K562 (cell line): ENCODE results near the gene TMEM107. TPM values are rescaled to one million over a fixed set of nuclear protein-coding genes. Genes with fewer than 3 reads are reported as not detected.

Source experiments
- ARID2 ChIP-seq: fragments of 450-650 bp; IDR thresholded peaks from 2 replicates; pipeline ENCODE4 v1.6.1; 2017; ENCODE audit warnings: antibody characterized with exemption, mild to moderate bottlenecking
- CBX1 ChIP-seq: sonication (generic); IDR thresholded peaks from 2 replicates; pipeline ENCODE4 v1.6.1; 2016; ENCODE audit warnings: antibody characterized with exemption, low read depth, mild to moderate bottlenecking
- CEBPG ChIP-seq, 3 experiments: fragments of 200-800 bp in 1 of 3; sonication (Bioruptor generic) in 1 of 3; sonication (generic) in 1 of 3; formaldehyde crosslinking in 1 of 3; IDR thresholded peaks in 2 of 3; conservative IDR thresholded peaks in 1 of 3; 2 replicates each; pipeline versions ENCODE4 v1.6.1 to v1.8.0; 2016 to 2022; ENCODE audit warnings: missing compliant biosample characterization in 2 of 3, missing genetic modification characterization in 2 of 3, mild to moderate bottlenecking in 1 of 3, missing genetic modification reagents in 1 of 3
- GATAD2B ChIP-seq: fragments of 450-650 bp; IDR thresholded peaks from 2 replicates; pipeline ENCODE4 v1.6.1; 2017; ENCODE audit warnings: mild to moderate bottlenecking, borderline replicate concordance
- HBP1 ChIP-seq: fragments of 450-650 bp; formaldehyde crosslinking; IDR thresholded peaks from 2 replicates; pipeline ENCODE4 v1.4.0; 2022; ENCODE audit warnings: missing genetic modification characterization
- HCFC1 ChIP-seq: IDR thresholded peaks from 2 replicates; pipeline ENCODE4 v1.6.1; 2012; ENCODE audit warnings: low read depth, low read length, improper control_type of control experiment
- HNRNPK ChIP-seq: fragments of 200-400 bp; formaldehyde crosslinking; IDR thresholded peaks from one replicate; pipeline ENCODE4 v1.6.1; 2018; ENCODE audit warnings: mild to moderate bottlenecking, low read depth, low read length; ENCODE audit not compliant: poor library complexity, severe bottlenecking
- MAFF ChIP-seq: IDR thresholded peaks from 2 replicates; pipeline ENCODE4 v1.6.1; 2012; ENCODE audit warnings: low read length, improper control_type of control experiment
- NUFIP1 ChIP-seq: fragments of 450-650 bp; IDR thresholded peaks from 2 replicates; pipeline ENCODE4 v1.6.1; 2018; ENCODE audit not compliant: partially characterized antibody
- POLR2A ChIP-seq: fragments of 450-650 bp; conservative IDR thresholded peaks from 2 replicates; pipeline ENCODE4 v1.6.1; 2016
- PRPF4 ChIP-seq: fragments of 200-400 bp; formaldehyde crosslinking; IDR thresholded peaks from one replicate; pipeline ENCODE4 v1.6.1; 2017; ENCODE audit warnings: low read length, low read depth, mild to moderate bottlenecking; ENCODE audit not compliant: insufficient read depth, poor library complexity, severe bottlenecking
- SAFB2 ChIP-seq: fragments of 200-400 bp; formaldehyde crosslinking; IDR thresholded peaks from 2 replicates; pipeline ENCODE4 v1.6.1; 2018; ENCODE audit warnings: borderline replicate concordance, low read length, low read depth, moderate library complexity; ENCODE audit not compliant: severe bottlenecking
- SNRNP70 ChIP-seq: fragments of 200-400 bp; formaldehyde crosslinking; optimal IDR thresholded peaks from 2 replicates; pipeline ENCODE3; 2017; ENCODE audit warnings: low read depth, low read length
- TEAD1 ChIP-seq, 2 experiments: fragments of 450-650 bp in 1 of 2; sonication (generic) in 1 of 2; formaldehyde crosslinking; IDR thresholded peaks; 2 replicates each; pipeline versions ENCODE4 v1.4.0 to v1.8.0; 2020 to 2022; ENCODE audit warnings: mild to moderate bottlenecking in 2 of 2, missing genetic modification reagents in 1 of 2
- TEAD4 ChIP-seq, 2 experiments: sonication (generic) in 1 of 2; formaldehyde crosslinking in 1 of 2; IDR thresholded peaks; 2 replicates each; pipeline versions ENCODE4 v1.6.1 to v1.8.0; 2012 to 2022; ENCODE audit warnings: borderline replicate concordance in 1 of 2, inconsistent platforms in 1 of 2, low read length in 1 of 2, mild to moderate bottlenecking in 1 of 2, missing genetic modification reagents in 1 of 2
- TRIM24 ChIP-seq, 2 experiments: fragments of 450-650 bp; IDR thresholded peaks; 2 replicates each; pipeline ENCODE4 v1.6.1; 2016
- VEZF1 ChIP-seq: fragments of 200-800 bp; sonication (Bioruptor generic); IDR thresholded peaks from 2 replicates; pipeline ENCODE4 v1.6.1; 2017; ENCODE audit warnings: missing genetic modification characterization, missing compliant biosample characterization
- ZBED1 ChIP-seq: IDR thresholded peaks from 2 replicates; pipeline ENCODE4 v1.6.1; 2014
- ZC3H11A ChIP-seq: IDR thresholded peaks from 2 replicates; pipeline ENCODE4 v1.6.1; 2012; ENCODE audit warnings: low read depth, low read length, improper control_type of control experiment
- polyA plus RNA-seq, 8 experiments: library from polyadenylated mRNA; depleted of rRNA in 4 of 8; stranded (reverse) in 5 of 8; unstranded in 3 of 8; fragments of >200 nt; fragmentation: Nextera tagmentation in 2 of 8; fragmentation: Illumina TruSeq in 1 of 8; extraction: Ambion mirVana in 2 of 8; extraction: Trizol in 1 of 8; gene quantifications; 2 replicates each; pipeline versions ENCODE4 v1.2.1 to v1.2.3, GENCODE V29; 2011 to 2014; ENCODE audit warnings: inconsistent platforms in 1 of 8, missing spikeins in 1 of 8
- total RNA-seq, 7 experiments: library from RNA; depleted of rRNA in 6 of 7; stranded (reverse); fragments of >200 nt in 6 of 7; fragmentation: Illumina TruSeq in 2 of 7; extraction: Trizol in 2 of 7; gene quantifications; 2 replicates each; pipeline versions ENCODE4 v1.2.1 to v1.2.3, GENCODE V29; 2011 to 2021; ENCODE audit warnings: low replicate concordance in 1 of 7
- TF ChIP-seq, protein P1 (sequence below): fragments of 200-800 bp; sonication (Bioruptor generic); IDR thresholded peaks from 2 replicates; pipeline ENCODE4 v1.6.1; 2017; ENCODE audit warnings: missing genetic modification characterization, missing compliant biosample characterization
- TF ChIP-seq, protein P2 (sequence below): fragments of 450-650 bp; IDR thresholded peaks from 2 replicates; pipeline ENCODE4 v1.7.1; 2018; ENCODE audit warnings: mild to moderate bottlenecking, low read depth; ENCODE audit not compliant: partially characterized antibody

Gene TMEM107
- total and polyA plus RNA-seq, 9 of the 15 experiments (the other 6 are each of a cell fraction or from before 2014, with no cell fraction given) = 7.1 to 26.2 (median 16.9) TPM

- TF ChIP-seq TEAD1 (CRISPR knock-in tag; IDR thresholded peaks at IDR 0.05) (peak in 1 of 2 experiments; percentile 58; a peak in 1 of 4 replicates), MAFF (no peak), ZC3H11A (no peak), NUFIP1 (no peak), SNRNP70 (no peak), ARID2 (no peak), HBP1 (CRISPR knock-in tag) (no peak), HCFC1 (peak; percentile 19), PRPF4 (no peak), HNRNPK (no peak), ZBED1 (no peak), TRIM24 (IDR thresholded peaks at IDR 0.05) (peak in 1 of 2 experiments; percentile 70; a peak in 1 of 4 replicates), CEBPG (CRISPR knock-in tag; IDR thresholded peaks at IDR 0.05) (no peak), CEBPG (tag; conservative IDR thresholded peaks at IDR 0.05 in 1 of 2, IDR thresholded peaks at IDR 0.05 in 1 of 2) (no peak), CBX1 (no peak), POLR2A (peak; percentile 73), GATAD2B (no peak), SAFB2 (no peak), VEZF1 (peak; percentile 28), TEAD4 (IDR thresholded peaks at IDR 0.05; ENCODE audit: low read length) (no peak), TEAD4 (CRISPR knock-in tag; IDR thresholded peaks at IDR 0.05; ENCODE audit: borderline replicate concordance) (no peak)
- TF ChIP-seq, protein P1, sequence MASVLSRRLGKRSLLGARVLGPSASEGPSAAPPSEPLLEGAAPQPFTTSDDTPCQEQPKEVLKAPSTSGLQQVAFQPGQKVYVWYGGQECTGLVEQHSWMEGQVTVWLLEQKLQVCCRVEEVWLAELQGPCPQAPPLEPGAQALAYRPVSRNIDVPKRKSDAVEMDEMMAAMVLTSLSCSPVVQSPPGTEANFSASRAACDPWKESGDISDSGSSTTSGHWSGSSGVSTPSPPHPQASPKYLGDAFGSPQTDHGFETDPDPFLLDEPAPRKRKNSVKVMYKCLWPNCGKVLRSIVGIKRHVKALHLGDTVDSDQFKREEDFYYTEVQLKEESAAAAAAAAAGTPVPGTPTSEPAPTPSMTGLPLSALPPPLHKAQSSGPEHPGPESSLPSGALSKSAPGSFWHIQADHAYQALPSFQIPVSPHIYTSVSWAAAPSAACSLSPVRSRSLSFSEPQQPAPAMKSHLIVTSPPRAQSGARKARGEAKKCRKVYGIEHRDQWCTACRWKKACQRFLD (CRISPR knock-in tag) = peak; percentile 40; the same call in 1 of the 2 replicates
- TF ChIP-seq, protein P2, sequence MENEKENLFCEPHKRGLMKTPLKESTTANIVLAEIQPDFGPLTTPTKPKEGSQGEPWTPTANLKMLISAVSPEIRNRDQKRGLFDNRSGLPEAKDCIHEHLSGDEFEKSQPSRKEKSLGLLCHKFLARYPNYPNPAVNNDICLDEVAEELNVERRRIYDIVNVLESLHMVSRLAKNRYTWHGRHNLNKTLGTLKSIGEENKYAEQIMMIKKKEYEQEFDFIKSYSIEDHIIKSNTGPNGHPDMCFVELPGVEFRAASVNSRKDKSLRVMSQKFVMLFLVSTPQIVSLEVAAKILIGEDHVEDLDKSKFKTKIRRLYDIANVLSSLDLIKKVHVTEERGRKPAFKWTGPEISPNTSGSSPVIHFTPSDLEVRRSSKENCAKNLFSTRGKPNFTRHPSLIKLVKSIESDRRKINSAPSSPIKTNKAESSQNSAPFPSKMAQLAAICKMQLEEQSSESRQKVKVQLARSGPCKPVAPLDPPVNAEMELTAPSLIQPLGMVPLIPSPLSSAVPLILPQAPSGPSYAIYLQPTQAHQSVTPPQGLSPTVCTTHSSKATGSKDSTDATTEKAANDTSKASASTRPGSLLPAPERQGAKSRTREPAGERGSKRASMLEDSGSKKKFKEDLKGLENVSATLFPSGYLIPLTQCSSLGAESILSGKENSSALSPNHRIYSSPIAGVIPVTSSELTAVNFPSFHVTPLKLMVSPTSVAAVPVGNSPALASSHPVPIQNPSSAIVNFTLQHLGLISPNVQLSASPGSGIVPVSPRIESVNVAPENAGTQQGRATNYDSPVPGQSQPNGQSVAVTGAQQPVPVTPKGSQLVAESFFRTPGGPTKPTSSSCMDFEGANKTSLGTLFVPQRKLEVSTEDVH = peak; percentile 79
Observed at GRCh38 chr17:8189711-8190477, 13.7 kb upstream of the TMEM107 start, which contains the start of gene BORCS6 (continued).
